ENCODE results near the gene SLC29A1. TPM values are rescaled to one million over a fixed set of nuclear protein-coding genes. Genes with fewer than 3 reads are reported as not detected.

Gene SLC29A1
- total RNA-seq, 1 donor: 9.5 TPM

- DNase-seq (ENCODE audit: low read depth): no peak
- H3K4me3 ChIP-seq (ENCODE audit: low read depth, low read length): no peak overlapping the region
- TF ChIP-seq CTCF (IDR thresholded peaks at IDR 0.05; ENCODE audit: insufficient read depth, low read depth, low read length): no peak
These were observed 24.7 kb upstream of the SLC29A1 start for GRCh38 chr6:44198684-44199083.

GRCh38 chr6:44199883-44200282 is 23.5 kb upstream of the SLC29A1 start:
- TF ChIP-seq CTCF (IDR thresholded peaks at IDR 0.05; ENCODE audit: insufficient read depth, low read depth, low read length): no peak
- no peak overlapping the region for H3K4me3 ChIP-seq (ENCODE audit: low read depth, low read length)
- no peak for DNase-seq (ENCODE audit: low read depth)

GRCh38 chr6:44201200-44201599 is 22.2 kb upstream of the SLC29A1 start:
- H3K4me3 ChIP-seq (ENCODE audit: low read depth, low read length): no peak overlapping the region
- DNase-seq (ENCODE audit: low read depth): no peak
- TF ChIP-seq CTCF (IDR thresholded peaks at IDR 0.05; ENCODE audit: insufficient read depth, low read depth, low read length): no peak

GRCh38 chr6:44201638-44202303 is 21.6 kb upstream of the SLC29A1 start:
- no peak for TF ChIP-seq CTCF (IDR thresholded peaks at IDR 0.05; ENCODE audit: insufficient read depth, low read depth, low read length)
- DNase-seq (ENCODE audit: low read depth): no peak

GRCh38 chr6:44202332-44202971 is 20.9 kb upstream of the SLC29A1 start:
- no peak for TF ChIP-seq CTCF (IDR thresholded peaks at IDR 0.05; ENCODE audit: insufficient read depth, low read depth, low read length)
- DNase-seq (ENCODE audit: low read depth): no peak
- no peak overlapping the region for H3K4me3 ChIP-seq (ENCODE audit: low read depth, low read length)

More at GRCh38 chr6:44201638-44202303, 21.6 kb upstream of the SLC29A1 start:
- no peak overlapping the region for H3K4me3 ChIP-seq (ENCODE audit: low read depth, low read length)

GRCh38 chr6:44202972-44203750 is 20.2 kb upstream of the SLC29A1 start:
- H3K4me3 ChIP-seq (ENCODE audit: low read depth, low read length): no peak overlapping the region
- TF ChIP-seq CTCF (IDR thresholded peaks at IDR 0.05; ENCODE audit: insufficient read depth, low read depth, low read length): no peak
- no peak for DNase-seq (ENCODE audit: low read depth)
